Lower leg skin (tissue), 3 donors: ENCODE measurements around the gene SUV39H2.

Source experiments
- CTCF ChIP-seq, 3 donors: fragments of 450-650 bp; IDR thresholded peaks; one replicate each; pipeline ENCODE4 v1.5.1; 2016; ENCODE audit warnings: antibody characterized with exemption in 3 of 3, mild to moderate bottlenecking in 3 of 3, moderate library complexity in 2 of 3
- POLR2A ChIP-seq, 2 donors: fragments of 450-650 bp; IDR thresholded peaks; one replicate each; pipeline ENCODE4 v1.6.1; 2016 to 2017; ENCODE audit warnings: antibody characterized with exemption in 2 of 2, mild to moderate bottlenecking in 1 of 2, moderate library complexity in 1 of 2

- TF ChIP-seq CTCF (IDR thresholded peaks at IDR 0.05) (no peak), POLR2A (IDR thresholded peaks at IDR 0.05) (no peak)
Observed at GRCh38 chr10:14860791-14861190, 17.9 kb upstream of the SUV39H2 start.
